ENCODE measurements around the gene SLC29A3.

SLC29A3 gene

DNA sequence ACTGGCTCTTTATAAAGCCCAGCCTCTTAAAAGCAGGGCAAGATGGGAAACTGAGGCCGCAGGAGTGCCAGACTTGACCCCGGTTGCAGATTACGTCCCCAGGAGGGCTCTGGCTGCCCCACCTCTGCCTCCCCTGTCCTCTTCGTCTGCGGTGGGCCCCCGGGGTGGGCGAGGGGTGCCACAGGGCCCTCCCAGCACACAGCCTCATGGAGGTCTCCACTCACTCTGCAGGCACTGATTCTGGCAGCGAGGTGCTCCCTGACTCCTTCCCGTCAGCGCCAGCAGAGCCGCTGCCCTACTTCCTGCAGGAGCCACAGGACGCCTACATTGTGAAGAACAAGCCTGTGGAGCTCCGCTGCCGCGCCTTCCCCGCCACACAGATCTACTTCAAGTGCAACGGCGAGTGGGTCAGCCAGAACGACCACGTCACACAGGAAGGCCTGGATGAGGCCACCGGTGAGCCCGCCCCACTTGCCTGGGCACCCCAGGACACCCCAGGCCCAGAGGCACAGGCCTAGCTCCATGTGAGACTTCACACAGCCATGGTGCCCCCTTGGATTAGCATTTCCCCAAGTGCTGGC, 39.4 kb upstream of the SLC29A3 start:
- TF ChIP-seq ZNF274 (IDR thresholded peaks at IDR 0.05; ENCODE audit: low read depth, low read length) = no peak
- H3K4me3 ChIP-seq (ENCODE audit: low read length) = no peak overlapping the region

DNA sequence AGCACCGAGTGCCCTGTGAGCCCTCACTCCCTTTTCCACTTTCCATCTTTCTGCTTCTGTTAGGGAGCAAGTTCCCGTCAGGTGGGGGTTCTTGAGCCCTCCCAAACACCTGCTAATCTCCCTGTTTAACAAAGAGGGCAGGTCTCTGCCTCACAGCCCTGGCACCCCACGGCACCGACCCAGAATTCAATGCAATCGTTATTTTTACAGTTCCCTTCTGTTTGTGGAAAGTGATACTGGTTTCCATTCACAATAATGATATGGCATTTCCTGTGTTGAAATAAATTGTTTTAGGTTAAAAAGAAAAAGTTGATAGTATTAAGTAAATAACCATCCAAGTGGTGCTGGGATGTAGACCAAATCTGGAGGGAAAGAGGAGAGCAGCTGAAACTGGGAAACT, 38.8 kb upstream of the SLC29A3 start:
- no peak for TF ChIP-seq ZNF274 (IDR thresholded peaks at IDR 0.05; ENCODE audit: low read depth, low read length)
- no peak overlapping the region for H3K4me3 ChIP-seq (ENCODE audit: low read length)

DNA sequence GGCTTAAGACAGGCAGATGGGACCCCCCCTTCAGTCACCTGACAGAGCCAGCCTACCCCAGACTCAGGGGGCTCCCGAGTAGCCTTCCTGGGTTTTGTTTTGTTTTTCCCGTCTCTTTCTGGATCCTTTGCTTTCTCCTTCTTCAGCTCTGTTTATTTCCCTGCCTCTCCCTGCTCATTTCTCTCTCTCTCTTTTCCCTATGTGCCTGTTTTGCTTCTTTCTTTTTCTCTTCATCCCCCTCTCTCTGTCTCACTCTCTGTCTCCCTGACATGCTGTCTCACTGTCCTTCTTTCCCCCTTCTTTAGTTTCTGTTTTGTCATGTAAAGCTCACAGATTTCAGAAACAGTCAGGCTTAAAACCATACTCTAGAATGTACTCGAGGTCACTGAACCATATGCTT, 38.2 kb upstream of the SLC29A3 start:
- TF ChIP-seq ZNF274 (IDR thresholded peaks at IDR 0.05; ENCODE audit: low read depth, low read length) = no peak
- no peak overlapping the region for H3K4me3 ChIP-seq (ENCODE audit: low read length)

DNA sequence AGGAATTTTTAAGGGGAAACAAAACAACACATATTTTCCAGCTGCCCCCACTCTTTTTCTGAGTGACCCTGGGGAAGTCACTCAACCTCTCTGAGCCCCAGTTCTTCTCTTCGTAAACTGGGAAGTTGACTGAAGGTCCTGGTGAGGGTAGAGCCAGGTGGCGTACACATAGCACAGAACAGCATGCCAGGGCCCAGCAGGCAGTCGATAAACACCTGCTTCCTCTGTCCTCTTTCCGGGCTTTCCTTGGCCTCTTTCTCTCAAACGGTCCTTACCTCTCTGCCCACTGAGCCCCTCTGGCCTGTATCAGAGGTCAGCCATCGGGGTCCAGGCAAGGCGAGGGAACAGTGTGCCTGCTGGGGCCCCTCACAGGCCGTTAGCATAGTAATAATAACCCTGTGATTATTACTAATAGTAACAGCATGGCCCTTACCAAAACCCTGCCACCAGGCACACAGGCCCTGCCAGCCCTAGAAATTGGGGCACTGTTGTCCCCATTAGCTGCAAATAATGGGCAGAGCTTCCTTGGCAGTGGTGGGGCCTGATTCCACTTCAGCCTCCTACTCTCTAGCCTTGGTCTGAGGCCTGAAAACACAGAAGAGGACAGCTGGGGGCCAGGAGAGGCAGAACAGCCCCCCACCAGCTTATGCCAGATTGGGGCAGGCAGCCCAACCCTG, 37.3 kb upstream of the SLC29A3 start:
- TF ChIP-seq ZNF274 (IDR thresholded peaks at IDR 0.05; ENCODE audit: low read depth, low read length) = no peak
- no peak overlapping the region for H3K4me3 ChIP-seq (ENCODE audit: low read length)

DNA sequence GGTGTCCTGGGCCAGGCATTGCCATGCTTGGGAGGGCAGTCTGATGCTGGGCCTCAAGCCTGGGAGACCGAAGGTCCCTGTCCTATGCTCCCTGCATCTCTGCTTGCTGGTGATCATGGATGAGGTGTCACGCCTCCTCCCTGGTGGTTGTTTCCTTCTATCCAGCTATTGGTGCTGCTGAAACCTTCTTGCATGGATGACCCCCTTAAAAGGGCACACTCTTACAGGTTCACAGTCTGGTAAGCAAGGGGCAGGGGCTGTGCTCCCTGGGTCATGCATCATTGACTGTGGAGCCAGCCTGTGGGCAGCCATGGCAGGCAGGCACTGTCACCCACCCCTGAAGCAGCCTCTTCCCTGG, 36.8 kb upstream of the SLC29A3 start:
- H3K4me3 ChIP-seq (ENCODE audit: low read length) = no peak overlapping the region
- TF ChIP-seq ZNF274 (IDR thresholded peaks at IDR 0.05; ENCODE audit: low read depth, low read length) = no peak

DNA sequence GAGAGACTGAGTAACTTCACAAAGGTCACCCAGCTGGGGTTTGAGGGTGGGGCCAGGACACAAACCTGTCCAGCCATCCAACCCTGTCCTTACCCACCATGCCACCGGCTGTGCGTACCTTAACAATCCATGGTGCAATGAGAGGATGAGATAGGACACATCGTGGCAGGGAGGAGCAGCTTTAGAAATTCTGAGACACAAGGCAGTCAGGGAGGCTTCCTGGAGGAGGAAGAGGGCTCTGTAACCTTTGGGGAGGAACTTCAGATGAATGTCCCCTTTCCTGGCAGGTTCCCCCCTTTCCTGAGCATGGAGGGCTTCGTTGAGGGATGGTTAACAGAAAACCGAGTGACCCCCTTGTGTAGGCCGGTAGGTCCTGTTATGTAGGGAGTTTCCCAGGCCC, 35.6 kb upstream of the SLC29A3 start:
- no peak overlapping the region for H3K4me3 ChIP-seq (ENCODE audit: low read length)
- no peak for TF ChIP-seq ZNF274 (IDR thresholded peaks at IDR 0.05; ENCODE audit: low read depth, low read length)

DNA sequence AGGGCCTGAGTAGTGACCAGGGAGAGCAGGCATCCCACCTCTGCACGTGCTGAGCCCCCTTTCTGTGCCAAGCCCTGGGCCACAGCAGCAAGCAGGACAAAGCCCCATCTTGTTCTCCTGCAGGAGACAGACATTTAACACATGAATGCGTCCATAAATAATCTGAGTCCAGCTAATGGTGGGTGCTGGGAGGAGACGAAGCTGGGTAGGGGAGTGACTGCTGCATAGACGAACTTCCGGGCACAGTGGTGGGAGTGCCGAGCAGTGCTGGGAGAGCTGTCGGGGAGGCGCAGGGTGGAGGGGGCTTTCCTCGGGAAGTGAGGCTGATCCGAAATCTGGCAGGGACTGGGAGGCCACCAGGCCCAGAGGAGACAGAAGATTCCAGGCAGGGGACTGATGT, 35.2 kb upstream of the SLC29A3 start:
- H3K4me3 ChIP-seq (ENCODE audit: low read length) = no peak overlapping the region
- no peak for TF ChIP-seq ZNF274 (IDR thresholded peaks at IDR 0.05; ENCODE audit: low read depth, low read length)

DNA sequence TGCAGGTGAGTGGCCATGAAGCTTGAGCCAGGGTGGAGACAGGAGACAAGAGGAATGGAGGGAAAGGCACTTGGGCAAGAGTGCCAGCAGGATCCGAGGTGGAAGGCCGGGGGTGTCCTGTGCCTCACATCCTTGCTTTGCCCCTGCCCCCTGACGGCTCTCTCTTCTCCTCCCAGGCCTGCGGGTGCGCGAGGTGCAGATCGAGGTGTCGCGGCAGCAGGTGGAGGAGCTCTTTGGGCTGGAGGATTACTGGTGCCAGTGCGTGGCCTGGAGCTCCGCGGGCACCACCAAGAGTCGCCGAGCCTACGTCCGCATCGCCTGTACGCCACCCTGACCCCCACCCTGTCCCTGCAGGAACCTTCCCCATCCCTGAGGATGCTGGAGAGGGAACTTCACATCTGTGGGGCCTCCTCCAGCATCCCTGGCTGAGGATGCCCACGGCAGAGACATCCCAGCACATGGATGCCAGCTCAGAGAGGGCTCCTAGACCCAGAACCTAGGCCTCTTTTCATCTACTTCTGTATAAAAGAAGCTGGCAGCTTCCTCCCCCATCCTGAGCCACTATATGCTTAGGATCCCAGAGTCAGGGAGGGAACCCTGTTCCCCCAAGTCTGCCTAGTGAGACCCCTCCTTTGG, 34.4 kb upstream of the SLC29A3 start:
- H3K4me3 ChIP-seq (ENCODE audit: low read length) = no peak overlapping the region
- no peak for TF ChIP-seq ZNF274 (IDR thresholded peaks at IDR 0.05; ENCODE audit: low read depth, low read length)

DNA sequence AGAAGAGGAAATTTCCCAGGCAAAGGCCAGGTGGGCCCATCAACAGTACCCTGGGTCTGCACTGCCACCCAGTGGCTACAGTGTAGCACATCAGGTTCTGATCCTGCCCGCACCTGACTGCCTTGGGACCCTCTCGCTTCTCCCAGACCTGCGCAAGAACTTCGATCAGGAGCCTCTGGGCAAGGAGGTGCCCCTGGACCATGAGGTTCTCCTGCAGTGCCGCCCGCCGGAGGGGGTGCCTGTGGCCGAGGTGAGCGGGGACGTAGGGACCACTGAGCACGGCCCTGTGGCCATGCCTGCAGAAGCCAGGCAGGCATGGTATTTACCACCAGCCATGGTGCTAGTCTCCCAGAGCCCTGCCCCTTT, 33.9 kb upstream of the SLC29A3 start:
- no peak for TF ChIP-seq ZNF274 (IDR thresholded peaks at IDR 0.05; ENCODE audit: low read depth, low read length)
- H3K4me3 ChIP-seq (ENCODE audit: low read length) = no peak overlapping the region

DNA sequence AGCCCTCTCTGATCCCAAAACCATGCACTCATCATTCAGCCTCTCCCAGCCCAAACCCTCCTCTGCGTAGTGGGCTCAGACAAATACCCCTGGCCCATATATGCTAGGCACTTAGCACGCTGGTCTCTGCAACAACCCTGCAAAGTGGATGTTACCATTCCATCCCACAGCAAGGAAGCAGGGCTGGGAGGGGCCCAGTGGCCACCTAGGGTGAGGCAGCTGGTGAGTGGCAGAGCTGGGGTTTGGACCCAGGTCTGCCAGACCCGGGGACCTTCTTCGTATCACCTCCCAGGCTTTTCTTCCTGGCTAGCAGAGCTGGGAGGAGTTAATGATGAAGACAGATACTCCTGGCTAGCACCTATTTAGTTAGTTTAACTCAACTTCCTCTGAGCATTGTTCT, 33.1 kb upstream of the SLC29A3 start:
- no peak for TF ChIP-seq ZNF274 (IDR thresholded peaks at IDR 0.05; ENCODE audit: low read depth, low read length)
- H3K4me3 ChIP-seq (ENCODE audit: low read length) = no peak overlapping the region

DNA sequence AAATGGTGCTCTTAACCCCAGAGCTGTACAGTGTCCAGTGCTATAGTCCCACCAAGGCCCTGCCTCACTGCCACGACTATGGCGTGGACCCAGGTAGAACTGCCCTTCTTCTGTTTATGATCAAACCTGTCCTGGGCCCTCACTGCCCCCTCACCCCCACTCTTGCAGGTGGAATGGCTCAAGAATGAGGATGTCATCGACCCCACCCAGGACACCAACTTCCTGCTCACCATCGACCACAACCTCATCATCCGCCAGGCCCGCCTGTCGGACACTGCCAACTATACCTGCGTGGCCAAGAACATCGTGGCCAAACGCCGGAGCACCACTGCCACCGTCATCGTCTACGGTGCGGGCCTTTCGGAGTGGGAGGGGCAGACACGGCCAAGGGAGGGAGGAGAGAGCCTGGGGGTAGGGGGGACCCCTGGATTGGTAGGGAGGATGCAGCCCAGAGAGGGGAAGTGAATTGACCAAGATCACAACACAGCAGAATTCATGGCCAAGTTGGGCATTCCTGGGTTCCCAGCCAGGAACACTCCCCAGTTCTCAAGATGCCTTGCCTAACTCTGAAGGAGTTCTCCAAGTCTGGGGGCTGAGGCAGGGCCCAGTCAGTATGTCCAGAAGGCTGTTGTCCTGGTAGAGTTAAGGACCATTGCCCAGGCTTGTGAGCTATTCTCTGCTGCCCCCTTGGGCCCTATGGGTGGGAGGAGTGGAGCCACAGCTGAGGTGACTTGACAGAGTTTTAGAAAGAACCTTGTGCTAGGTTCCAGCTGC, 32.4 kb upstream of the SLC29A3 start:
- H3K4me3 ChIP-seq (ENCODE audit: low read length) = no peak overlapping the region
- no peak for TF ChIP-seq ZNF274 (IDR thresholded peaks at IDR 0.05; ENCODE audit: low read depth, low read length)

DNA sequence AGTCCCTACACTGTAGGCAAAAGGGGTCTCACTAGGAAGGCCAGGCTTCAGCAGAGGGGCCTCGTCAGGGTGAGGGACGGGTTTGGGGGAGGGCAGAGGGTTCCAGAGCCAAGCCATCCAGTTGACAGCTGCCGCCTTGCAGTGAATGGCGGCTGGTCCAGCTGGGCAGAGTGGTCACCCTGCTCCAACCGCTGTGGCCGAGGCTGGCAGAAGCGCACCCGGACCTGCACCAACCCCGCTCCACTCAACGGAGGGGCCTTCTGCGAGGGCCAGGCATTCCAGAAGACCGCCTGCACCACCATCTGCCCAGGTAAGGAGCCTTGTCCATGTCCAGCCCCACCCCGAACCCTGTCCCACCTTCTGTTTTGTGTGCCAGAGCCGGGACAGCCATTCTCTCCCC, 31.6 kb upstream of the SLC29A3 start:
- TF ChIP-seq ZNF274 (IDR thresholded peaks at IDR 0.05; ENCODE audit: low read depth, low read length) = no peak
- H3K4me3 ChIP-seq (ENCODE audit: low read length) = no peak overlapping the region

DNA sequence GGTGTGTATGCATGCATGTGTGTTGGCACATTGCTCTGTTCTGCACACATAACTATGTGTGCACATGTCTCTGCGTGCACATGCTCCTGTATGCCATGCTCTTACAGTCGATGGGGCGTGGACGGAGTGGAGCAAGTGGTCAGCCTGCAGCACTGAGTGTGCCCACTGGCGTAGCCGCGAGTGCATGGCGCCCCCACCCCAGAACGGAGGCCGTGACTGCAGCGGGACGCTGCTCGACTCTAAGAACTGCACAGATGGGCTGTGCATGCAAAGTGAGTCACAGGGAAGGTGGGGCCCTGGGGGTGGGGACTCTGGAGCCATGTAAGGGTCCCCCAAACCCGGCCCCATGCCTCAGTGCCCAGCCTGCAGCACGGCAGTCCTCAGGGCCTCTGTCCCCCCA, 30.6 kb upstream of the SLC29A3 start:
- H3K4me3 ChIP-seq (ENCODE audit: low read length) = no peak overlapping the region
- no peak for TF ChIP-seq ZNF274 (IDR thresholded peaks at IDR 0.05; ENCODE audit: low read depth, low read length)

DNA sequence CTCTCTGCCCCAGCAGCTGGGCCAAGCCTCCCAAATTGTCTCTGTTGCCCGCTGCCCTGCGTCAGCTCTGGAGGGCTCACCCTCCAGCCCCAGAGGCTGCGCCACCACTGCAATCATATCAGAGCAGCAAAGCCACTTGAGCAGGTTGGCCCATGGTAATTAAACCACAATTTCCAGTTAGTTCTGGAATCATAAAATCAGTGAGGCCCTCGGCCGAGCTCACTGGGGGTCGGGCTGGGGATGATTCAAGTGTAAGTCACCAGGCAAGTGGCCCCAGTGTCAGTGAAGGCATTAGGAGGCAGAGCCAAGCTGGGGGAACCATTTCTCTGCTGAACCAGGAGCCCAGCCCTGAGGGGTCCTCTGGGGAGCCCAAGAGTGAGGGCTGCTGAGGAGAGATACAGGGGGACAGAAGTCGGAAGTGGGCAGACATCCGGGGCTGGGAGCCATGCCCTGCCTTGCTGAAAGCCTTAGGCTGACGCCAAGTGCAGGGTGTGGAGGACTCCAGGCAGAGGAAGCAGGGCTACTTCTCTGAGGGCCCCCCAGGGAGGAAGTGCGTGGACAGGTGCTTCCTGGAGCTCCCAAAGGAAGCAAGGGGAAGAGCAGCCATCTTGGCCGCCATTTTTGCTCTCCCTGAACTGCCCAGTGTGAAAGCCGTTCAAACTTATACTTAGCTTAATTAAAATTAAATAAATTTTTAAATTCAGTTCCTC, 29.5 kb upstream of the SLC29A3 start:
- TF ChIP-seq ZNF274 (IDR thresholded peaks at IDR 0.05; ENCODE audit: low read depth, low read length) = no peak
- H3K4me3 ChIP-seq (ENCODE audit: low read length) = no peak overlapping the region

All from GM08714 (cell line).